ENCODE measurements around the gene TECRL.
A peak's percentile ranks its signal among the peaks of the same experiment; 100 is the strongest.

TECRL gene

GRCh38 chr4:64409300-64409699 is at the start of gene TECRL:
TECRL (minus strand) TSS chr4:64409450; CDS start chr4:64409351, 99 bp downstream.
- no peak for DNase-seq

GRCh38 chr4:64432674-64433073 is 23.4 kb upstream of the TECRL start:
- no peak for DNase-seq

DNA sequence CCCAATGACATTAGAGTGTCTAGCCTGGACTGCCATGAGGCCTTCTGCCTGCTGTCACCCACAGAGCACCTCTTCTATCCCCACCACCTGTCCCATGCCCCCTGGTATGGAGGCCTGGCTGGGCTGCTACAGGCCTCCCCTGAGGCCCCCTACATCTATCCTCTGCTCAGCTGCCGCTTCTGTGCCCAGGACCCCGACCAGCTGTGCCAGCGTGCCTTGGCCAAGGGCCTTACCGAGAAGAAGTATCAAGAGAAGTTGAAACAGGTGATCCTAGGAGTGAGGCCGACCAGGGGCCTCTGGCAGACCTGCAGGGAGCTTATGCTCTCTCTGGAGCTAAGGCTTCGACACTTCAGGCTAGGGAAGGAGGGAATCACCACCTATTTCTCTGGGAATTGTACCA is 21.7 kb upstream of the TECRL start:
- DNase-seq: no peak

- DNase-seq: peak; percentile 1
These were observed 8.7 kb upstream of the TECRL start for GRCh38 chr4:64417974-64418373.

DNA sequence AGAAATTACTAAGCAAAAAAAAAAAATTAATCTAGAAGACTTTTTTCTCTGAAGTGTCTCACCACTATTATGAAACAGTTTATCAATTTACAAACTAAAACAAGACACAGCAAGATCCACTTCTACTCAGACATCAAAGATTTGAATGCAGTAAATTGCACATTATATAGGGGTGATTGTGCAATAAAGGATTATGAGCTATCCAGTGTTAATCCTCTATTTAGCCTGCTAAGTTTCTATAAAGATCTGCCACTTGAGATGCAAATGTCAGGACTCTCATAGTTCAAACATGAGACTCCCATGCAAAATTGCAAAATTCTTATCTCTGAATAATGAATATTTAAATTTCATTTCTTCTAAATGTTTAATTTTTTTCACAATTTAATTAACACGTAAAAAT is 2.2 kb downstream of the TECRL start:
- DNase-seq: no peak

- no peak for DNase-seq
These were observed 3.5 kb downstream of the TECRL start for GRCh38 chr4:64405761-64406160.

DNA sequence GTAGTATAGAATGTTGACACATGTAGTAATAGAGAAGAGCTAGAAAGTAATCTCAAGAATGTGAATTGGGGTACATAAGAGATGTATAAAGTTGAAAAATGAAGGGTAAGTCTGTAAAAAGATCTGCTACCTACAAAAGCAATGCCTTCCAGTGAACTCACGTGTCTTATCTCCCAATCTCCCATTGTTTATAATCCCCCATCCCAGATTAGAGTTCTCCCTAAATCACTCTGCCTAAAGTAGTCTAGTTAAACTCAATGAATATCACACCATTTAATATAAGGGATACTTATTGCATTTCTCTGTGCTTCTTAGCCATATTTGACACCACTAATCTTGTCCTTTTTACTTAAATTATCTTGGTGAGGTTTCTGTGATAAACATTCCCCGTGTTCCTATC is 6.6 kb downstream of the TECRL start:
- no peak for DNase-seq

DNA sequence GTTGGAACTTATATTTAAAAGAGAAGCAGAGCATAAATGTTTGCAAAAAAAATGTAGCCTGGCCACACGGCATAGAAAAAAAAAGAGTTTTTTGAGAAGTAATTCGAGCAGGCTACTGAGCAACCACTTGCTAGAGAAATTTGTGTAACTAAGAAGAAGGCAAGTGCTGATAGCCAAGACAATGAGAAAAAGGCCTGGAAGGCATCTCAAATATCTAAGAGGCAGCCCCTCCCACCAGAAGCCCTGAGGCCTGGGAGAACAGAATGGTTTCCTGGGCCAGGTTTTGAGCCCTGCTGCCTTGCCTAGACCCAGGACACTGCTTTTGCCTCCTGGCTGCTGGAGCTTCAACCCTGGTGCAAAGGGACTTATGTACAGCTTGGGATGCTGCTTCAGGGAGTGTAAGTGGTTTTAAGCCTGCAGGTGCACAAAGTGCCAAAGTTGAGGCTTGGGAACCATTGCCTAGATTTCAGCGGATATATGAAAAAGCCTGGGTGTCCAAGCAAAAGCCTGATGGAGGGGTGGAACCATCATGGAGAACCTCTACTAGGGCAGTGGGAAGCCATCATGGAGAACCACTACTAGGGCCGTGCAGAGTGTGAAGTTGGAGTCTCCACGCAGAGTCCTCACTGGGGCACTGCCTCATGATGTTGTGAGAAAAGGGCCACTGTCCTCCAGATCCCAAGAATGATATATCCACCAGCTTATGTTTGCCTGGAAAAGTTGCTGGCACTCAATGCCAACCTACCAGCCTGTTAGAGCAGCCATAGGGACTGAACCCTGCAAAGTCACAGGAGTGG is 9.7 kb downstream of the TECRL start:
- no peak for DNase-seq

DNA sequence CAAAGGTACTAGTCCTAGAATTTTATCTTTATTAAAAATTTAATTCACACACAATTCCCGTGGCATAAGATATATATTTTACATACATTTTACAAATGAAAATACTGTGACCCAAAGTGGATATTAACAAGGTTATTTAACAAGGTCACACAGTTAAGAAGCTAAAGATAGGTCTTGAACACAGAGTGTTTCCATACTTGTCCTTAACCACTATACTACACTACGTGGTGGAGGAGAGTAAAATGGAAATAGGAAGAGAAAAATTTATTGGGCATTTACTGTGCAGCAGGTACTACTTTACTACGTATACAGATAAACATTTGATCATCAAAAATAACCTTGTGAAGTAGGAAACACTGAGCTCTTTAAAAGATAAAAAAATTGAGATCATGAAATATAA is 14.8 kb downstream of the TECRL start:
- DNase-seq: no peak

DNA sequence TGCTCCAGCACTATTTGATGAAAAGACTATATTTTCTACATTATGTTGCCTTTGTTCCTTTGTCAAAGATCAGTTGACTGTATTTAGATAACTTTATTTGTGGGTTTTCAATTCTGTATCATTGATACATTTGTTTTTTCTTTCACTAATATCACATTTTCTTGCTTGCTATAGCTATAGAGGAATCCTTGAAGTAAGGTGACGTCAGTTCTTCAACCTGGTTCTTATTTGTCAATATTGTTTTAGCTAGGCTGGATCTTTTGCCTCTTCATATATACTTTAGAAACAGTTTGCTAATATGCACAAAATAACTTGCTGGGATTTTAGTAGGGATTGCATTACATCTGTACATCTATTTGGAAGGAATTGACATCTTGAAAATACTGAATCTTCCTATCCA is 21.0 kb downstream of the TECRL start:
- DNase-seq: no peak

DNA sequence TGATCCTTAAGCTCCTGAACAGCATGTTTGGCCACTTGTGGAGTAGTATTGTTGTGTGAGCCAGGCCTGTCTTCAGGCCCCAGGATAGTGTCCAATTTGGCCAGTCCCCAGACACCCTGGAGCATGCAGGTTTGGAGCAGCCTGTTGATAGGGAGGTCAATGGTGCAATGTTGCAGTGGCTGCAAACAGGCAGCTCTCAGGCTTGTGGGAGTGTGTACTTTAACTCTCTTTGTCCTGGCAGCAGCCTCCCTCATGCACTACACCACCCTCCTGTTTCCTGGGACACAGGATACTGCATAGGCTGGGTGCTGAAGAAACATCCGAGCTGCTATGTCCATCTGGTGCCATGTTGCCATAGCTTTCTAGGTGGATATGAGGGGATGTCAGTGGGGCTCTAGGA is 24.0 kb downstream of the TECRL start:
- DNase-seq: no peak

DNA sequence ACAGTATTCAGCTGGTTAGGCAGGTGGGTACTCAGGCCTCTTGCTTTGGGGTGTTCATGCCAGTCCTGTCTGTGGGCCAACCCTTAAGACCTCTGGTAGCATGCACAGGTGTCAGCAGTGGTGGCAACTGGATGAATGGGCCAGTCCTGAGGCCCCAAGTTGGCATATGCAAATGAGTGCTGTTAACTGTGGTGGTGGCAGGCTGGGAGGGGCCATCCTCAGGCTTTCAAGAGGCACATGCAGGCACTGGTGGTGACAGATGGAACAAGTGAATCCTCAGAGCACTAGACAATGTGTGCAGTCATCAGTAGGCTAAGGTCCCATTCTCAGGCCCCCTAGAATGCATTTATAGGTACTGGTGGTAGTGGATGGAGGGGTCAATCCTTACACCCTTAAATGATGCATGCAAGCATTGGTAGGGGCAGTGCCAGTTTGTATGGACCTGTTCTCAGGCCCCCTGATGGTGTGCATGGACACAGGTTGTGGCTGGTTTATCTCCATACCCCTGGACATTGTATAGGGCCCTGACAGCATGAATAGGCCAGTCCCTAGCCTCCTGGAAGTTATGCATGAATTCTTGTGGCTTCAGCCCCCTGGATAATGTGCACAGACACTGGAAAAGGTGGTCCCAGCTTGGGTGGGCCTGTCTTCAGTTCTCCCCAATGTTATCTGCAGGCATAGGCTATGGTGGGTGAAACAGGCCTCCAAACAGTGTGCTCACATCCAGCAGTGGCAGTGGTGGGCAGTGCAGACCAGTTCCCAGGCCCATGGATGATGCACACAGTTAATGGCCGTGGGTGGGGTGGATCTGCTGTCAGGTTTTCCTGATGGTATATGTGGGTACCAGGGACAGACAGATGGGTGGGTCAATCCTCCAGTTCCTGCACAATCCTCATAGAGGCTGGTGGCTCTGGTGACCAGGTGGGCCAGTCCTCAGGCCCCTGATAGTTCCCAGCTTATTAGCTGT is 24.7 kb downstream of the TECRL start:
- DNase-seq: no peak

- DNase-seq: no peak
These were observed 40.5 kb downstream of the TECRL start for GRCh38 chr4:64368741-64369140.

DNA sequence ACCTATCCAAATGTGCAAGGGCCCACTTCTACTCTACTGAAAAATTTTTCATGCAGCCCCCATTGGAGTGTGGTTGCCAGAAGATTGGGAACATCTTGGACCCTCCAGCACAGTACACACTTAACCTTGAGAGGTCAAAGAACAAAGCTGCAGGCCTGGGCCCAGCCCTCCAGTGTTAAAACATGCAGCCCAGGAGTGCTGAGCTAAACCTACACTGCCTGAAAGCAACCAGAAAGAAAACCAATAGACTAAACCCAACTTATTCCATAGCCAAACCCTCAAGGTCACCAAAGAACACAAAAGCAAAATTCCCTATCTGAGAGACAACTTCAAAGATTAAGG is 47.9 kb downstream of the TECRL start:
- no peak for DNase-seq

GRCh38 chr4:64360664-64361398 is 48.4 kb downstream of the TECRL start:
- DNase-seq: no peak

DNA sequence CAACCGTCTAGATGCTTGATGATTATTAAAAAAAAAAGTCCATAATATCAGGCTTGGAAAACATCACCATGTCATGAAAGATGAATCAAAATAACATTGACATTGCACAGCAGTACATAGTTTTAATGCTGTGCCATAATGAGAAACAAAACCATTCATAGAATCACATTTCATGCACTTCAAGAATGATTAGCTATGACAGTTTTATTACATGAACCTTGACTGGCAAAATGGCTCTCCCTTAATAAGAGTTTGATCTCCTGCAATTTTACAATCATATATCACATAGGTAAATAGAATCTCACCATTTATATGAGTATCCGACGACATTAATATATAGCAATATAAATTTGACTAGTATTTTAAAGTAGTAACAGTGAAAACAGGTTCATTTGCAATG is 49.8 kb downstream of the TECRL start:
- no peak for DNase-seq

DNA sequence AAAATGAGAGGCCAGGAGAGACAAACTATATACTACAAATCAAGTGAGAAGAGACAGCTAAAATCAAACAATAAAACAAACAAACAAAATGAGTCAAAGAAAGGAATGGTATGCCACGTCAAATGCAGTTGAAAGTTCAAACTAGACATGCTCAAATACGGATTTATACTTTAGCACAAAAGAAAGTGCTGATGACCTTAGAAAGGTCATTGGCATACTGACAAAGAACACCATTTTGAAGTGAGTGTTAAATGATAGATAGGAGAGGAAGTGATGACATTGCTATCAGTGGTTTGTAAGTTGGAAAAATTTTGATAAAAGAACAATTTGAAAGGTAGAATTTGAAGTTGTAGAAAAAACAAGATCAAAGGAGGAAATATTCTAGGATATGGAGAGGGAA is 55.3 kb downstream of the TECRL start:
- no peak for DNase-seq

GRCh38 chr4:64341711-64342110 is 67.5 kb downstream of the TECRL start:
- no peak for DNase-seq

DNA sequence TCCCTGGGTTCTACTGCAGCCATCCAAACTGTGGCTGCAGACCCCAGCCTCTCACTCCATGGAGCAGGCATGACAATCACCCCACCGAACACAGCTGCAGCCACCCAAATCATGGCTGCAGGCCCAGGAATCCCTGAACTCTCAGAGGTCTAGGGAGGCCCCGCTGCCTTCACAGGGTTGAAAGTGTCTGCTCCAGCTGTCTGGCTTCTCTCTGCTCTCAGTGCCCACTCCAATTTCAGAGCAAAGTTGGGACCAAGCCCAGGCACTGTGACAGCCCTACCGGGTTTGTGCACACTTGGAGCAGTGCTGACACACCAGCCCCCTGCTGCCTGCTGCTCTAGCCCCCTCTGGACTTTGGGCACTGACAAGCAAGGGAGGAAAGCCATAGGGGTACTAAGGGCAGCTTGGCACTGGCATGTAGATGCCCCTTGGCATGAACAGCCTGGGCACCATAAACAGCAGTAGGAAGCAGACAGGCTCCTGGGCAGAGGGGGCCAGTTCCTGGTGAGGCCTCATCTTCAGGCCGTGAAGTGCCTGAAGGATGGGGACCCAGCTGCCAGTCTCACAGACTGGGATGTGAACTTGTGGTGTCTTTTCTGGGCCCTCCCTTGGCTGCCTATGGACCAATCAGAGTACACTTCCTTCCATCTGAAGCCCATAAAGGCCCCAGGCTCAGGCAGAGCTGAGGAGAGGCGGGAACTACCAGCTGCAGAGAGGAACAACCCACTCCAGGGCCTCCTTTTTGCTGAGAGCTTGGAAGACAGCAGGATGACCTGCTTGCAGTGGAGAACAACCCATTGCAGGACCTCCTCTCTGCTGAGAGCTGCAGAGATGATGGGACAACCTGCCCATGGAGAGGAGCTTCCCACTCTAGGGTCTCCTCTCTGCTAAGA is 68.8 kb downstream of the TECRL start:
- DNase-seq: no peak

DNA sequence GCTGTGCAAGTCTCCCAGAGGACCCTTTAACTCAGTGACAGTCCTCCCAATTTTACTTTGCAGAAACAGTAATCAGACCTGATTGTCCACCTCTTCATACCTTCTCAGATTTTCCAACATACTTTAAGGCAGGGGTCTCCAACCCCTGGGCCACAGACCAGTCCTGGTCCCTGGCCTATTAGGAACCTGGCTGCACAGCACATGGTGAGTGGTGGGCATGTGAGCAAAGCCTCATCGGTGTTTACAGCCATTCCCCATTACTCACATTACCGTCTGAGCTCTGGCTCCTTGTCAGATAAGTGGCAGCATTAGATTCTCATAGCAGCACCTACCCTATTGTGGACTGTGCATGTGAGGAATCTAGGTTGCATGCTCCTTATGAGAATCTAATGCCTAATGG is 74.3 kb downstream of the TECRL start:
- no peak for DNase-seq

GRCh38 chr4:64330143-64330542 is 79.1 kb downstream of the TECRL start:
- DNase-seq: no peak

DNA sequence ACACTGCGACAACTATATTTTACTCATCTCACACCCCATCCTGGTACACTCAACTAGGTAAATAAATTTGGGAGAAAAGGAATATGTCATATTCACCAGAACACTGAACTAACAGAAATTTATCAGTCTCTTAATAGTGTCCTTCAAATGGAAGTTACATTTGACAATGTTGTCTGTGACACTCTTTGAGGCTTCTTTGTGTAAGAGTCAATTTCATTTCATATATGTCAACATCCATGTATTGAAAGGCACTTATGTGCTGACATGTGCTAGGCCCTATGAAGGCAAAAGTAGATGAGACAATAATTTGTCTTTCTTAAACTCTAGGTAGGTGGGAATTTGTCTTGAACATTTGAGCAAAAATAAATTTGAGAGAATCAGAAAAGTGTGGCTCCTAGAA is 82.0 kb downstream of the TECRL start:
- no peak for DNase-seq

All from fibroblast of skin of right quadriceps (primary cell).